Measurements from ENCODE around the gene ELOVL3.

The ELOVL3 gene

DNA sequence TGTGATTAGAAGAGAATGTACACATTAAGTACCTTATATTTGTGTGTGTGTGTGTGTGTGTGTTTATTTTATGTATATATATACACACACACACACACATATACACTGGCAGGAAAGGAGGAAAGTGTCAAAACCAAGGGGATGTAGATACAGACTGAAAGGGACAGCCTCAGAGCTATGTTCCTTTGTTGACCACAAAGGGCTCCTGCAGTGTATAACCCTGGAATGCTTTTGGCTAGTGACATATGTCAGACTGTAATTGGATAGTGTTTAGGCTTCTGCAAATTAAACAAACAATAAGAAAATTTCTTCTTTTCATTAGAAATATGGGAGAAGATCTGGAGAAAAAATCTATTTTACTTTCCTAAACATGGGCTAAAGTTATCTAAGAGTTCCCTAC lies 35.1 kb downstream of the ELOVL3 start:
- no peak for DNase-seq

GRCh38 chr10:102261842-102262241 lies 35.7 kb downstream of the ELOVL3 start:
- DNase-seq, result no peak

- DNase-seq, result no peak
These were observed 36.8 kb downstream of the ELOVL3 start for GRCh38 chr10:102262744-102263370.

- DNase-seq, result no peak
These were observed 38.3 kb downstream of the ELOVL3 start for GRCh38 chr10:102264371-102264770.

DNA sequence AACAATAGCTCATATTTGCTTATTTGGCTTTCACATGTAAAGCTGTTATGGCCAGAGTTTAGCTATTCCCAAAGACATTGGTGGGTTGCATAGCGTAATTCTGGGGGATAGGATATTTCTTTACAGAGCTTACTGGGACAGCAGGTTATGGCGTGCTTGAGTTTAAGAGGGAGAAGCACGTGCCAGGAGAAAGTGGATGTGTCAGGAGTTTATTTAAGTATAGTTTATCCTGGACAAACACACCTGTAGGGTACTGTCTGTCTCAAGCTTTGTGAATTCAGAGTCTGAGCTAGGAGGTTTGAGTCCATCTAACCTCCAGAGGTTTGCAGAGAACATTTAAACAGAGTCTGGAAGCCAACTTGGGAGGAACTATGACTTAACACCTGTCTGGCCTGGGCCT lies 40.6 kb downstream of the ELOVL3 start:
- no peak for DNase-seq

DNA sequence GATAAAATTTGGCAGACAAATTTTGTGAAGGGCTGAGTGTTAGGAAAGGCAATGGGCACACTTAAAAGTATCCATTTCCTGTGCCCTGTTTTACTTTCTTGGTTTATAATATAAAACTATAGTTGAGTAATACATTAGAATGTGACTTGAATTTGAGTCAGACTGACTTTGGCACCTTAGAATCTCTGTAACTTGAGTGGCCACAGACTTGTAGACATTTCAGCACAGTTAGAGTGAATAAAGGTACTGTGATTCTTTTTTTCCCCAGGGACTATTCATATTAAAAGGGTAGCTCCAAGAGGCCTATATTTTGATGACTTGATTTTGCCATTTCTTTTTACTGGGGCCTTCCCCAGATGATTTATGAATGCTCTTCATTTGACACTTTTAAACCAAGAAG lies 41.6 kb downstream of the ELOVL3 start:
- no peak for DNase-seq

DNA sequence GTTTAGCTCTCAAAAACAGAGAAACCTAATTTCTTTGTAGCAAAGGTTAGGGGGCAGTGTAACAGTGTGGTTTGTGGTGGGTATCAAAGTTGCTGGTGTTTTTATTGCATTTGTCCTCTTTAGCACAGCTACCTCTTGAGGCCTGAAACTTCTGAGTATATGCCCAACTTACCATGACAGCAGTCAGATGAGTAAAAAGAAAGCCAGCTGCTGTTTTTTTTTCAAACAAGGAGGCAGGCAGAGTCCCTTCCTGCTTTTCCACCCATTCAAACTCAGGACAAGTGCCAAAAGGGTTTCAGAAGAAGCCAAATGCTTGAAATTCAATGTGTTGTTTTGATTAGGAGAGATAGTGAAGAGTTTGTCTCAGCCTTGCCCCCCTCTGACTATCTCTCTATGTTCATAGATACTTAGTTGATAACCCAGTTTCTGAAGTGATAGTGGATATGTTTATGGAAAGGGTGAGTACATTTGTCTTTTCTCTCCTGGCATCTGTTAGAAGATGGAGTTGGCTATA lies 42.3 kb downstream of the ELOVL3 start:
- no peak for DNase-seq

DNA sequence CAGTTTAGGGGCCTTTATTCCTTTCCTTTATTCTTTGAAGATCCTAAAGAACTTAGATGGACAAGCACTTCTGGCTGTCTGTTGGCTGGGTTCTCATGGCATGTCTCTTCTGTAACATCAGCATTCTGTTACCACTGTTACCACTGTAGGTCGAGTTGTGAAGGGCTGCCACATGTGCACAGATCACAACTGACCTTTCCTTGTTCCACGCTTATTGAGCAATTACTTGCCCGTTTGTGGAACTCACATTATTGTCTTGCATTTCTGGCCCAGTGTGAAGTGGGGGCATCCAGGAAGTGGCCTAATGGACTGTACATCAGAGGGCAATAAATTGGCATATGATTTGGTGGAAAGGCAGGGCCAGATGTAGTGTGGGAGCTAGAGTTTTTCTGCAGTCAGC lies 42.9 kb downstream of the ELOVL3 start:
- no peak for DNase-seq

GRCh38 chr10:102274062-102274461 lies 48.0 kb downstream of the ELOVL3 start:
- DNase-seq, result no peak

GRCh38 chr10:102275343-102275742 lies 49.2 kb downstream of the ELOVL3 start:
- DNase-seq, result no peak

GRCh38 chr10:102279104-102279503 lies 53.0 kb downstream of the ELOVL3 start:
- DNase-seq, result no peak
